HG02885 (cell line): ENCODE measurements around the gene KRTAP29-1.

Source experiments
- ATAC-seq: cut with Tn5 transposase; IDR thresholded peaks from one replicate; pipeline ENCODE4 v1.9.1; 2021; ENCODE audit warnings: mild to moderate bottlenecking; ENCODE audit not compliant: unreplicated experiment, poor library complexity

KRTAP29-1 gene

GRCh38 chr17:41254861-41255260, 47.8 kb downstream of the KRTAP29-1 start:
- ATAC-seq: no peak
